Panc1 (cell line): ENCODE data around the gene PRTN3. TPM values are rescaled to one million over a fixed set of nuclear protein-coding genes. Genes with fewer than 3 reads are reported as not detected.

Source experiments
- ATAC-seq: fragments of 200-7000 bp; cut with Tn5 transposase; 2 replicates; pipeline ENCODE4 v1.9.1; 2020; ENCODE audit warnings: mild to moderate bottlenecking, moderate library complexity
- BruUV-seq: library from RNA; stranded (reverse); fragments of 400-500 nt; replicated peaks from 2 replicates; lab custom pipeline; 2021; lab: Mats Ljungman, UMichigan
- CTCF ChIA-PET: fragments of 300-600 bp; sonication (Branson Sonifier 250); formaldehyde crosslinking; loops from one replicate; lab custom pipeline; 2022; ENCODE audit warnings: antibody characterized with exemption; lab: Charles Lee
- POLR2A ChIA-PET: fragments of 300-600 bp; sonication (Branson Sonifier 250); formaldehyde crosslinking; loops from one replicate; lab custom pipeline; 2022; ENCODE audit warnings: antibody characterized with exemption; lab: Charles Lee
- DNase-seq: peaks from one replicate; pipeline ENCODE4 v3.0.0-alpha.2; 2010; ENCODE audit warnings: low read depth, low spot score
- H3K27ac ChIP-seq: 2 replicates; pipeline ENCODE4 v1.5.1; 2011; ENCODE audit warnings: mild to moderate bottlenecking, low read length, inconsistent platforms
- H3K27me3 ChIP-seq: fragments of 200-500 bp; sonication (Bioruptor generic); 2 replicates; pipeline ENCODE4 v1.6.0; 2014; ENCODE audit warnings: low read length, inconsistent platforms; ENCODE audit not compliant: control insufficient read depth, insufficient read depth
- H3K36me3 ChIP-seq: fragments of 200-500 bp; sonication (Bioruptor generic); 2 replicates; pipeline ENCODE4 v1.5.1; 2014; ENCODE audit warnings: inconsistent platforms, mild to moderate bottlenecking, low read length, moderate library complexity; ENCODE audit not compliant: control insufficient read depth, insufficient read depth
- H3K4me1 ChIP-seq: 2 replicates; pipeline ENCODE4 v1.5.1; 2011; ENCODE audit warnings: inconsistent platforms, mild to moderate bottlenecking, low read length, moderate library complexity; ENCODE audit not compliant: control insufficient read depth, insufficient read depth
- H3K4me3 ChIP-seq, 2 experiments: 2 replicates each; pipeline ENCODE4 v1.5.1; 2011 to 2012; ENCODE audit warnings: low read depth in 2 of 2, low read length in 2 of 2, mild to moderate bottlenecking in 2 of 2, inconsistent platforms in 1 of 2, moderate library complexity in 1 of 2
- H3K9me3 ChIP-seq: fragments of 200-500 bp; sonication (Bioruptor generic); 2 replicates; pipeline ENCODE4 v1.5.1; 2014; ENCODE audit warnings: low read depth, mild to moderate bottlenecking, inconsistent platforms, low read length, moderate library complexity; ENCODE audit not compliant: control insufficient read depth, insufficient read depth
- POLR2AphosphoS5 ChIP-seq: IDR thresholded peaks from 2 replicates; pipeline ENCODE4 v1.6.1; 2012; ENCODE audit warnings: mild to moderate bottlenecking, low read depth, low read length, moderate library complexity
- REST ChIP-seq, 2 experiments: IDR thresholded peaks; 2 replicates each; pipeline ENCODE4 v1.6.1; 2011 to 2012; ENCODE audit warnings: low read depth in 2 of 2, control low read depth in 1 of 2, low read length in 1 of 2, mild to moderate bottlenecking in 1 of 2, moderate library complexity in 1 of 2; ENCODE audit not compliant: insufficient read depth in 1 of 2
- SIN3A ChIP-seq: IDR thresholded peaks from 2 replicates; pipeline ENCODE4 v1.6.1; 2012; ENCODE audit warnings: low read depth, mild to moderate bottlenecking, low read length, moderate library complexity, borderline replicate concordance; ENCODE audit not compliant: insufficient read depth
- TCF7L2 ChIP-seq: IDR thresholded peaks from 2 replicates; pipeline ENCODE4 v1.6.1; 2011; ENCODE audit warnings: mild to moderate bottlenecking, low read depth, low read length, inconsistent platforms
- in situ Hi-C: cut with HindIII; loops from 2 replicates; pipeline ENCODE4 v1.10.0; 2016; ENCODE audit warnings: low sequenced_read_pairs, low pct_unique_long_range_greater_than_20kb
- intact Hi-C: fragments of 100-400 bp; cut with micrococcal nuclease; formaldehyde crosslinking; loops from one replicate; pipeline ENCODE4 v1.10.0; 2022; ENCODE audit not compliant: unreplicated experiment
- total RNA-seq: library from RNA; stranded (reverse); gene quantifications from one replicate; pipeline ENCODE4 v1.2.1, GENCODE V29; 2021; ENCODE audit not compliant: unreplicated experiment
- TF ChIP-seq, protein P1 (sequence below): fragments of 450-650 bp; IDR thresholded peaks from 2 replicates; pipeline ENCODE4 v1.5.1; 2017; ENCODE audit warnings: mild to moderate bottlenecking

PRTN3 gene
- total RNA-seq, 1 experiment from 2014 or later: 1.5 TPM

DNA sequence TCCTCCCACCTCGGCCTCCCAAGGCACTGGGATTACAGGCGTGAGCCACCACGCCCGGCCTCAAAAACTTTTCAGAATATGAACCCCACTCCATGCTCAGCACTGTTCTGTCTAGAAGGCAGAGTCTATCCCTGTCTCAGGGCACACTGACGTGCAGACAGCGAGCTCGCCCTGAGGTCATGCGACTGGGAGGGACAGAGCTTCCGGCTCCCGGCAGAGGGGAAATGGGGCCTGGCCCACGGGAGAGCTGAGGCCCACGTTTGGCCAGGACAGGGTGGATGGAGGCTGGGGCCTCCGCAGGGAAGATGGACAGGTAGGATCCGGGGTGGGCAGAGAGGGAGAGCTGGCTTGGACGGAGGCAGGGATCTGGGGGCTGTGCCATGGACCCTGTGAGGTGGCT is 15.9 kb upstream of the PRTN3 start:
- DNase-seq (no peak), ATAC-seq (no peak)
- Histone ChIP-seq H3K36me3 (no peaks in the 10 kb centered on the region), H3K4me3 (no peak overlapping the region), H3K27ac (peak overlapping the region; percentile 66; the same call in 1 of the 2 replicates), H3K9me3 (no peaks in the 10 kb centered on the region), H3K4me1 (peaks cover 10% of the 10 kb centered on the region), H3K27me3 (no peaks in the 10 kb centered on the region)
- in situ Hi-C loops (no loop called here), intact Hi-C loops (no loop called here)
- no peak for TF ChIP-seq TCF7L2
- no peak for TF ChIP-seq SIN3A
- no TSS peak for BruUV-seq
- POLR2A ChIA-PET: no interaction called here
- CTCF ChIA-PET: no interaction called here

GRCh38 chr19:825897-826644 is 14.7 kb upstream of the PRTN3 start:
- no peak overlapping the region for H3K27ac ChIP-seq
- BruUV-seq: no TSS peak
- no peak for TF ChIP-seq REST (IDR thresholded peaks at IDR 0.05; ENCODE audit: insufficient read depth in 1 of 2, low read depth in 2 of 2, low read length in 1 of 2)
- TF ChIP-seq, protein P1, sequence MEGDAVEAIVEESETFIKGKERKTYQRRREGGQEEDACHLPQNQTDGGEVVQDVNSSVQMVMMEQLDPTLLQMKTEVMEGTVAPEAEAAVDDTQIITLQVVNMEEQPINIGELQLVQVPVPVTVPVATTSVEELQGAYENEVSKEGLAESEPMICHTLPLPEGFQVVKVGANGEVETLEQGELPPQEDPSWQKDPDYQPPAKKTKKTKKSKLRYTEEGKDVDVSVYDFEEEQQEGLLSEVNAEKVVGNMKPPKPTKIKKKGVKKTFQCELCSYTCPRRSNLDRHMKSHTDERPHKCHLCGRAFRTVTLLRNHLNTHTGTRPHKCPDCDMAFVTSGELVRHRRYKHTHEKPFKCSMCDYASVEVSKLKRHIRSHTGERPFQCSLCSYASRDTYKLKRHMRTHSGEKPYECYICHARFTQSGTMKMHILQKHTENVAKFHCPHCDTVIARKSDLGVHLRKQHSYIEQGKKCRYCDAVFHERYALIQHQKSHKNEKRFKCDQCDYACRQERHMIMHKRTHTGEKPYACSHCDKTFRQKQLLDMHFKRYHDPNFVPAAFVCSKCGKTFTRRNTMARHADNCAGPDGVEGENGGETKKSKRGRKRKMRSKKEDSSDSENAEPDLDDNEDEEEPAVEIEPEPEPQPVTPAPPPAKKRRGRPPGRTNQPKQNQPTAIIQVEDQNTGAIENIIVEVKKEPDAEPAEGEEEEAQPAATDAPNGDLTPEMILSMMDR: no peak
- no peak for TF ChIP-seq SIN3A
- CTCF ChIA-PET: no interaction called here
- DNase-seq (no peak), ATAC-seq (no peak)
- no peaks in the 10 kb centered on the region for H3K36me3 ChIP-seq
- no peaks in the 10 kb centered on the region for H3K9me3 ChIP-seq
- no peaks in the 10 kb centered on the region for H3K27me3 ChIP-seq
- peaks cover 10% of the 10 kb centered on the region for H3K4me1 ChIP-seq
- intact Hi-C loops (no loop called here), in situ Hi-C loops (no loop called here)
- POLR2A ChIA-PET: interaction anchor here (0.6 kb wide), 1 partner anchor 16 kb away, joined by 4 read pairs; no protein-coding TSS in a partner anchor
- no peak overlapping the region for H3K4me3 ChIP-seq

DNA sequence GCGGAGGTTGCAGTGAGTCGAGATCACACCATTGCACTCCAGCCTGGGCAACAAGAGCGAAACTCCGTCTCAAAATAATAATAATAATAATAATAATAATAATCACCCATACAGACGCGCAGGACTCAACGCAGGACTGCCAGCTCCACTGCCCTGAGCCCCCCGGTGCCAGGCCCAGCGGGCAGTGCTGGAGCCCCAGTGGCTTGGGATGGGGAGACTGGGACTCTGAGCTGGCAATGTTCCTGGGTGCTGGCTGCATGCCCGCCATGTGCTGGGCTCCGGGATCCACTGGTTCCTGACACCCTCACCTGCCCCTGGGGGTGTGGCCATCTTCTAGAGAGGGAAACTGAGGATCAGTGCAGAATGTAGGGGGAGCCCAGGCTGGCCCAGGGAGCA is 13.5 kb upstream of the PRTN3 start:
- ChIA-PET POLR2A (no interaction called here), CTCF (no interaction called here)
- TF ChIP-seq SIN3A (no peak), REST (IDR thresholded peaks at IDR 0.05; ENCODE audit: insufficient read depth in 1 of 2, low read depth in 2 of 2, low read length in 1 of 2) (no peak), POLR2AphosphoS5 (no peak), TCF7L2 (no peak)
- TF ChIP-seq, protein P1: no peak
- Histone ChIP-seq H3K36me3 (no peaks in the 10 kb centered on the region), H3K4me1 (peaks cover 10% of the 10 kb centered on the region), H3K27me3 (no peaks in the 10 kb centered on the region), H3K27ac (no peak overlapping the region), H3K4me3 (no peak overlapping the region), H3K9me3 (no peaks in the 10 kb centered on the region)
- in situ Hi-C loops (no loop called here), intact Hi-C loops (no loop called here)
- BruUV-seq: no TSS peak
- DNase-seq: no peak
- no peak for ATAC-seq
